ENCODE results near the gene C1QTNF12.
A peak's percentile ranks its signal among the peaks of the same experiment; 100 is the strongest.

C1QTNF12 gene

DNA sequence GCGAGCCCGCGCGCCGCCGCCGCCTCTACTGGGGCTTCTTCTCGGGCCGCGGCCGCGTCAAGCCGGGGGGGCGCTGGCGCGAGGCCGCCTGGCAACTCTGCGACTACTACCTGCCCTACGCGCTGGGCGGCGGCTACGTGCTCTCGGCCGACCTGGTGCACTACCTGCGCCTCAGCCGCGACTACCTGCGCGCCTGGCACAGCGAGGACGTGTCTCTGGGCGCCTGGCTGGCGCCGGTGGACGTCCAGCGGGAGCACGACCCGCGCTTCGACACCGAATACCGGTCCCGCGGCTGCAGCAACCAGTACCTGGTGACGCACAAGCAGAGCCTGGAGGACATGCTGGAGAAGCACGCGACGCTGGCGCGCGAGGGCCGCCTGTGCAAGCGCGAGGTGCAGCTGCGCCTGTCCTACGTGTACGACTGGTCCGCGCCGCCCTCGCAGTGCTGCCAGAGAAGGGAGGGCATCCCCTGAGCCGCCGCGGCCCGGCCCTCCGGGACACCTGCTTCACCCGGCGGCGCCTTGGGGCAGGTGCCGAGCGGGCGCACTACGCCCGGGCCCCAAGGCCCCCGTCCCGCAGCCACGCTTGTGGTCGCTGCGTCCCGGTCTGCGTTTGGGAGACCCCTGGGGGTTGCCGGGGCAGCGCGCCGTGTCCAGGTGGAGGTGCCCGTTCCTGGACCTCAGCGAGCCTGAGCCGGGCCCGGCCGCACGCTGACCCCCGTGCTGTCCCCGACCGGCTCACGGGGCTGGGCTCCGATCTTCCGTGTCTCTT lies 13.5 kb downstream of the C1QTNF12 start:
- H3K27me3 ChIP-seq (ENCODE audit: control insufficient read depth, insufficient read depth, low read length): peaks cover 4% of the 10 kb centered on the region
- H3K9ac ChIP-seq (ENCODE audit: low read length): no peak overlapping the region
- peak overlapping the region; percentile 59 for H3K4me3 ChIP-seq (ENCODE audit: low read length)
- peaks cover 6% of the 10 kb centered on the region for H3K4me1 ChIP-seq (ENCODE audit: control insufficient read depth, insufficient read depth, low read length)
- peaks cover 10% of the 10 kb centered on the region for H3K36me3 ChIP-seq (ENCODE audit: control insufficient read depth, insufficient read depth, low read length)
- no peak overlapping the region for H3K27ac ChIP-seq (ENCODE audit: low read depth, low read length)

DNA sequence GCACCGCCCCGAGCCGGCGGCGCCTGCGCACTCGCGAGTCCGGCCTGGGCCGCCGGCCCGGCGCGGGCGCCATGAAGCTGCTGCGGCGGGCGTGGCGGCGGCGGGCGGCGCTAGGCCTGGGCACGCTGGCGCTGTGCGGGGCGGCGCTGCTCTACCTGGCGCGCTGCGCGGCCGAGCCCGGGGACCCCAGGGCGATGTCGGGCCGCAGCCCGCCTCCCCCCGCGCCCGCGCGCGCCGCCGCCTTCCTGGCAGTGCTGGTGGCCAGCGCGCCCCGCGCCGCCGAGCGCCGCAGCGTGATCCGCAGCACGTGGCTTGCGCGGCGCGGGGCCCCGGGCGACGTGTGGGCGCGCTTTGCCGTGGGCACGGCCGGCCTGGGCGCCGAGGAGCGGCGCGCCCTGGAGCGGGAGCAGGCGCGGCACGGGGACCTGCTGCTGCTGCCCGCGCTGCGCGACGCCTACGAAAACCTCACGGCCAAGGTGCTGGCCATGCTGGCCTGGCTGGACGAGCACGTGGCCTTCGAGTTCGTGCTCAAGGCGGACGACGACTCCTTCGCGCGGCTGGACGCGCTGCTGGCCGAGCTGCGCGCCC lies 14.2 kb downstream of the C1QTNF12 start, which contains the start of gene B3GALT6:
Gene B3GALT6 (plus strand): TSS at position 30 of the 588 bp plus-strand sequence. CDS start 42 bp downstream, at position 72.
- Histone ChIP-seq H3K27me3 (ENCODE audit: control insufficient read depth, insufficient read depth, low read length) (no peaks in the 10 kb centered on the region), H3K4me3 (ENCODE audit: low read length) (peak within 1 kb of the TSS; percentile 95), H3K9ac (ENCODE audit: low read length) (peak within 1 kb of the TSS; percentile 77), H3K4me1 (ENCODE audit: control insufficient read depth, insufficient read depth, low read length) (peaks cover 6% of the 10 kb centered on the region), H3K27ac (ENCODE audit: low read depth, low read length) (peak within 1 kb of the TSS; percentile 87), H3K36me3 (ENCODE audit: control insufficient read depth, insufficient read depth, low read length) (peaks cover 16% of the 10 kb centered on the region)

DNA sequence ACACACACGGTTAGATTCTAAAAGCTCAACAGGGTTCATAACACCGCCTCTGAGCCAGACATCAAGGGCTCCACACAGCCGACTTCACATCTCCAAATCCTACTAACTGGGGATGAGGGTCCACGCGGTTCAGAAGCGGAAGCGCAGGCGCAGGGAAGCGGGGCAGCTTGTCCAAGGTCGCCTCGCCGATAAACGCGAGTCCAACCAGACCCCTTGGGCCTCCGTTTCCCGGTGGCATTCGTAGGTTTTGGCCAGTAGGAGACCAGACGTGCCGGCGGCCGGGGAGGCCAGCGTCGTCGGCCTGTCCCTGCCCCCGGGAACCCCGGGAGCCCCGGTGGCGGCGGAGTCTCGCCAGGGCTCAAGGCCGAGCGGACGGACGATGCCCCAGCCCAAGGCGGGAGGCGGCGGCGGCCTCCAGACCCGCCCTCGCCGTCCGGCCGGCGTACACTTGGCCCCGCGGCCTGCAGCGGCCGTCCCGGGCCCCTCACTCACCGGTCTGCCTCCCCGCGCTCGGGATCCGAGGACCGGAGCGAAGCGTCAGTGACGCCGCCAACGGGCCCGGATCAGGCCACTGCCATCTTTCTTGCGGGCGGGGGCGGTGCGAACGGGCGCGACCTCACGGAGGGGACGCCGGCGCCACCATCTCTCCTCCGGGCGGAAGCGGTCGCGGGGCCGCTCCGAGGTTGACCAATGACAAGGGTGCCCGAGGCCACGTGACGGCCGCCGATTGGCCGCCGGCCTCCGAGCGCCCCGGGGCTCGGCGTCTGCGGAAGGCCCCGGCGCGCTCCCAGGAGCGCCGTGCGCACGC lies 14.9 kb downstream of the C1QTNF12 start, which contains the start of gene SDF4:
Gene SDF4 (minus strand): TSS at position 602 of the 808 bp plus-strand sequence. CDS start 3,229 bp downstream, outside the sequence.
- Histone ChIP-seq H3K27me3 (ENCODE audit: control insufficient read depth, insufficient read depth, low read length) (no peaks in the 10 kb centered on the region), H3K9ac (ENCODE audit: low read length) (peak within 1 kb of the TSS; percentile 77), H3K4me3 (ENCODE audit: low read length) (peak within 1 kb of the TSS; percentile 95), H3K27ac (ENCODE audit: low read depth, low read length) (peak within 1 kb of the TSS; percentile 87), H3K4me1 (ENCODE audit: control insufficient read depth, insufficient read depth, low read length) (peaks cover 6% of the 10 kb centered on the region), H3K36me3 (ENCODE audit: control insufficient read depth, insufficient read depth, low read length) (peaks cover 16% of the 10 kb centered on the region)

DNA sequence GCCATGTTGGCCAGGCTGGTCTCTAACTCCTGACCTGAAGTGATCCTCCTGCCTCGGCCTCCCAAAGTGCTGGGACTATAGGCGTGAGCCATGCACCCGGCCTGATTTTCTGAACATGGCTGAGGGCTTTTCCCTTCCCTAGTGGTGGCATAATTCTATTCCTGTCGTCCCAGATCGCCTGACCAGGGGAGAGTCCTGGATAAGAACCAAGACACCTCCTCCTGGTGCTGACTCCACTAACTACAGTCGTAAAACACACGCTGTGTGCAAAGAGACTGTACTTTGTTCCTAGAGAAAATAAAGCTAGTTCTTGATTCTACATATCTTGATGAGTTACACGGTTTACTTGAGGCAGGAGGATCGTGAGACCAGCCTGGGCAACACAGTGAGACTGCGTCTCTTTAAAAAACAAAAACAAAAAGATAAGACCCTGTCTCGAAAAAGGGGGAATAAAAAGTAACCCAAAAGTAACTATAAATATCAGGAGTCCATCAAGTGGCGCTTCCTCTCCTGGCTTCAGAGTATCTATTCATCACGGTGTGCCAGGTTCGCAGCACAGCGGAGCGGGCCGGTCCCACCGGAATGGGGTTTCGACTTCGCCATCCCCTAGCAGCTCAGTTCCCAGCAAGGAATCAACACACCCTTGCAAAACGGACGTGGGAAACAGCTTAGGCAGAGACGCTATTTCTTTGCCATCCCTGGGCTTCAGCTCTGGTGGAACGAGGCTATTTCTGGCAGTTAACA lies 15.7 kb downstream of the C1QTNF12 start:
- Histone ChIP-seq H3K4me3 (ENCODE audit: low read length) (peak overlapping the region; percentile 95), H3K36me3 (ENCODE audit: control insufficient read depth, insufficient read depth, low read length) (peaks cover 18% of the 10 kb centered on the region), H3K27me3 (ENCODE audit: control insufficient read depth, insufficient read depth, low read length) (no peaks in the 10 kb centered on the region), H3K4me1 (ENCODE audit: control insufficient read depth, insufficient read depth, low read length) (peaks cover 6% of the 10 kb centered on the region), H3K9ac (ENCODE audit: low read length) (peak overlapping the region; percentile 77), H3K27ac (ENCODE audit: low read depth, low read length) (peak overlapping the region; percentile 87)

DNA sequence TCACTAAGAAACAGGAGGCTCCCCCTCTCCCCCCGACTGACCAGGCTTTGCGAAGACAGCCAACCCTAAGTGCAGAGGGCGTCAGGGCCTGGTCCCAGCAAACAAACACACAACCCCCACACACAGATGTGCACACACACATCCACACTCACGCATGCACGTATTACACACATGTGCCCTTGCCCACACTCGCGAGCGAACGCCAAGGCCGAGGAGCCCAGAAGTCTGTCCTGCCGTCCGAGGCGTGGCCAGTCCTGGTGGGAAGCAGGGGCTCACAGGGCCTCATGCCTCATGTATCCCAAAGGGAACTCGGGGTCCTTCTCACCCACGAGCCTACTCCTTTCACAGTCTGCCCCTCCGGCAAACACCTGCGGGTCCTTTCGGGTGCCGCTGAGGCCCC lies 16.8 kb downstream of the C1QTNF12 start:
- H3K4me3 ChIP-seq (ENCODE audit: low read length): no peak overlapping the region
- H3K36me3 ChIP-seq (ENCODE audit: control insufficient read depth, insufficient read depth, low read length): peaks cover 21% of the 10 kb centered on the region
- H3K4me1 ChIP-seq (ENCODE audit: control insufficient read depth, insufficient read depth, low read length): peaks cover 6% of the 10 kb centered on the region
- H3K27me3 ChIP-seq (ENCODE audit: control insufficient read depth, insufficient read depth, low read length): no peaks in the 10 kb centered on the region
- no peak overlapping the region for H3K27ac ChIP-seq (ENCODE audit: low read depth, low read length)
- H3K9ac ChIP-seq (ENCODE audit: low read length): no peak overlapping the region

DNA sequence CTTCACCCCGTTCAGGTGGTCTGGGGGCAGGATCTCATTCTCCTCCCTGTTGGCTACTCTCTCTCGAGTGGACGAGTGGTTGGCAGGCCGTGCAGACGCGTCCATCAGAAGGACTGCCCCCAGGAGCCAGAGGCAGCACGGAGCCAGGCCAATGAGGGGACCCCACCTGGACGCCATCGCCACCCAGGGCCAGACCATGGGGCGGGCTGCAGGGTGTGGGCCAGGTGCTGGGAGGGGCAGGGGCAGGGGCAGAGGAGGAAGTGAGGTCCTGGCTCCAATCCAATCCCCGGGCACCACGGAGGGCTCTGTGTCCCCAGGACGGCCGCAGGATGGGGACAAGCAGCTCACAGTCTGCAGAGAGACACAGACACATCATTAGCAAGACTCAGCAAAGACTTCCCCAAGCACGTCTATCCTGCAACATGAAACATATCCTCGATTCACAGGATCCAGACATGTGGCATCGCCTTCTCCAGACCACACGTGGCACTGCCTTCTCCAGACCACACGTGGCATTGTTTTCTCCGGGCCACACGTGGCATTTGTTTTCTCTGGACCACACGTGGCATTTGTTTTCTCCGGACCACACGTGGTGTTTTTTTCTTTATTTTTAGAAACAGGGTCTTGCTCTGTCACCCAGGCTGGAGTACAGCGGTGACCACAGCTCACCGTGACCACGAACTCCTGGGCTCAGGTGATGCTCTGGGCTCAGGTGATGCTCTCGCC lies 17.8 kb downstream of the C1QTNF12 start:
- Histone ChIP-seq H3K27me3 (ENCODE audit: control insufficient read depth, insufficient read depth, low read length) (no peaks in the 10 kb centered on the region), H3K27ac (ENCODE audit: low read depth, low read length) (no peak overlapping the region), H3K4me3 (ENCODE audit: low read length) (no peak overlapping the region), H3K4me1 (ENCODE audit: control insufficient read depth, insufficient read depth, low read length) (peaks cover 6% of the 10 kb centered on the region), H3K36me3 (ENCODE audit: control insufficient read depth, insufficient read depth, low read length) (peaks cover 24% of the 10 kb centered on the region), H3K9ac (ENCODE audit: low read length) (no peak overlapping the region)

DNA sequence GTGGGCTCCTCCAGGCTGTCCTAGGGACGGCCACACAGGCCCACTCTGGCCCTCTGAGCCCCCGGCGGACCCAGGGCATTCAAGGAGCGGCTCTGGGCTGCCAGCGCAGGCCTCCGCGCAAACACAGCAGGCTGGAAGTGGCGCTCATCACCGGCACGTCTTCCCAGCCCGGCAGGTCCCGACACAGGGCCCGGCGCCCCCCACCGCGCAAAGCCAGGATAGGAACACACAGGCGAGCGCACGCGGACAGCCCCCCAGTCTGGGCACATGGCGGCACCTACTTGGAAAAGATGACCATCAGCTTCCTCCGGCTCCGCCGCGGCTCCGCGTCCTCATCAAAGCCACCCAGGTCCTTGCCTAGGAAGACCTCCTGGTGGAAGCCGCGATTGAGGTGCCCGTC lies 18.3 kb downstream of the C1QTNF12 start:
- no peak overlapping the region for H3K9ac ChIP-seq (ENCODE audit: low read length)
- no peak overlapping the region for H3K27ac ChIP-seq (ENCODE audit: low read depth, low read length)
- no peaks in the 10 kb centered on the region for H3K27me3 ChIP-seq (ENCODE audit: control insufficient read depth, insufficient read depth, low read length)
- H3K4me1 ChIP-seq (ENCODE audit: control insufficient read depth, insufficient read depth, low read length): peaks cover 6% of the 10 kb centered on the region
- H3K4me3 ChIP-seq (ENCODE audit: low read length): no peak overlapping the region
- peaks cover 24% of the 10 kb centered on the region for H3K36me3 ChIP-seq (ENCODE audit: control insufficient read depth, insufficient read depth, low read length)

DNA sequence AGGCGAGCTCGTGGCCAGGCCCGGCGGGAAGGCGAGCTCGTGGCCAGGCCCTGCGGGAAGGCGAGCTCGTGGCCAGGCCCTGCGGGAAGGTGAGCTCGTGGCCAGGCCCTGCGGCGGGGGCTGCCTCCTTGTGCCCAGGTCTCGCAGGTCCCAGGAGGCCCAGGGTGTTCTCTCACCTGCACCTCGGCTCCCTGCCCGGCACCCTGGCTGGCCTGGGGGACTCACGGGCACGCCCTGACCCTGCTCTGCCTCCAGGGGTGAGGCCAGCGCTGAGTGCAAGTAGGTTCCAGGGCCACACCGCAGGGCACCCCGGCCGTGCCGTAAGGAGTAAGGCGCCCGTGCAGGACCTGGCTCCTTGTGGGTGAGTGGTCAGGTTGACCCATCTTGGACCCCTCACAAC lies 19.1 kb downstream of the C1QTNF12 start:
- H3K9ac ChIP-seq (ENCODE audit: low read length): no peak overlapping the region
- peaks cover 32% of the 10 kb centered on the region for H3K36me3 ChIP-seq (ENCODE audit: control insufficient read depth, insufficient read depth, low read length)
- H3K27ac ChIP-seq (ENCODE audit: low read depth, low read length): no peak overlapping the region
- peaks cover 4% of the 10 kb centered on the region for H3K4me1 ChIP-seq (ENCODE audit: control insufficient read depth, insufficient read depth, low read length)
- no peak overlapping the region for H3K4me3 ChIP-seq (ENCODE audit: low read length)
- no peaks in the 10 kb centered on the region for H3K27me3 ChIP-seq (ENCODE audit: control insufficient read depth, insufficient read depth, low read length)

DNA sequence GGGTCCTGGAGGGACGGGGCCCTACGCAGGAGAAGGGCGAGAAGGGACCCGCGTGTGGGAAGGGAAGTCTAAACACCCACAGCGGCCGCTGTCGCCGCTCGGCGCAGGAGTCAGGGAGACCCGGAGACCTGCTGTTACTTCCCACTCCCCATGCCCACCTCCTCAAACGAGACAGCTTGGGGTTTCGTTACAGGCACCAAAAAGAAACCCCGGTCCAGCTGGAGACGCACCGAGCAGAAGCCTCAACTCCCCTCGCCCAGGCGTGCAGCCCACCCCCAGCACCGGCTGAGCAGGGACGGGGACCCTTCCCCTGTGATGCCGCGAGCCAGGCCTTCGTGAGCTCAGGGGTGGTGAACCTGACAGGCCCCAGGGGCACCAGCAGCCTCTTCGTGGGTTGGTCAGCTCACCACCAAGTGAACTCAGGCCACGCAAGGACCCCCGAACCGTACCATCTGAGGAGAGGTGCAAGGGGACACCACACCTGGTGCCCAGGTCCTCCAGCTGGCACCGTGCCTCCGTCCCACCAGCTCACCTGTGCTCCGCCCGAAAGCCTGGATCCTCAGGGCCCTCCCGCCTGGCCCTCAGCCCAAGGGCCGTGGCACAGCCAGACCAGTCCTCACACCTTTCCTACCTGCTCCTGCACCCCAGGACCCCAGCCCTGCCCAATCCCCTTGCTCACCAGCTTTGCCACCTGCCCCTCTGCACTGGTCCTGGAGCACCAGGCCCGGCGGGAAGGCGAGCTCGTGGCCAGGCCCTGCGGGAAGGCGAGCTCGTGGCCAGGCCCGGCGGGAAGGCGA lies 19.8 kb downstream of the C1QTNF12 start:
- Histone ChIP-seq H3K36me3 (ENCODE audit: control insufficient read depth, insufficient read depth, low read length) (peaks cover 34% of the 10 kb centered on the region), H3K4me3 (ENCODE audit: low read length) (no peak overlapping the region), H3K27me3 (ENCODE audit: control insufficient read depth, insufficient read depth, low read length) (no peaks in the 10 kb centered on the region), H3K4me1 (ENCODE audit: control insufficient read depth, insufficient read depth, low read length) (peaks cover 4% of the 10 kb centered on the region), H3K9ac (ENCODE audit: low read length) (no peak overlapping the region), H3K27ac (ENCODE audit: low read depth, low read length) (no peak overlapping the region)

DNA sequence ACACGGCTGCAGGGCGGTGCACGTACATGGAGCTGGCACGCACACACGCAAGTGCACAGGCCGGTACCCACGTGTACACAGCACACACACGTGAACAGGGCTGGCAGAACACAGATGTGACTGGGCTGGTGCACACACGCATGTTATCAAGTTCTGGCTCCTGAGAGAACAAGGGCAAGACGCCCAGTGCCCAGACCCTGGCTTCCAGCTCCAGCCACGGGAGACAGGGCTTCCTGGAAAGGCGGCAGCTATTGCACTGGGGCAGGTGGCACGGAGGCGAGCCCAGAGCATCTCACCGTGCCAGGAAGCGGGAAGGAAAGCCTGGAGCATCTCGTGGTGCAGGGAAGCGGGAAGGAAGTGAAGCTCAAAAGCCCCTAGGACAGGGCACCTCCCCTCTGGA lies 20.6 kb downstream of the C1QTNF12 start:
- H3K9ac ChIP-seq (ENCODE audit: low read length): no peak overlapping the region
- peaks cover 37% of the 10 kb centered on the region for H3K36me3 ChIP-seq (ENCODE audit: control insufficient read depth, insufficient read depth, low read length)
- H3K27me3 ChIP-seq (ENCODE audit: control insufficient read depth, insufficient read depth, low read length): no peaks in the 10 kb centered on the region
- no peak overlapping the region for H3K27ac ChIP-seq (ENCODE audit: low read depth, low read length)
- peaks cover 4% of the 10 kb centered on the region for H3K4me1 ChIP-seq (ENCODE audit: control insufficient read depth, insufficient read depth, low read length)
- H3K4me3 ChIP-seq (ENCODE audit: low read length): no peak overlapping the region

All from rectal smooth muscle tissue (tissue), 1 donor.